Measurements from ENCODE around the gene KLF3. TPM values are rescaled to one million over a fixed set of nuclear protein-coding genes. Genes with fewer than 3 reads are reported as not detected.

KLF3 gene
- total RNA-seq, 1 experiment from 2014 or later: 14.4 TPM

GRCh38 chr4:38664706-38665401 is 855 bp downstream of the KLF3 start:
- no TSS peak for BruUV-seq (replicated peaks)

More at GRCh38 chr4:38664706-38665401, 855 bp downstream of the KLF3 start:
- ChIA-PET POLR2A (no interaction called here), CTCF (no interaction called here)
- Histone ChIP-seq H3K4me1 (ENCODE audit: control insufficient read depth, insufficient read depth, low read length) (peaks cover 32% of the 10 kb centered on the region), H3K4me3 (ENCODE audit: low read depth in 2 of 2, low read length in 2 of 2) (peak overlapping the region; percentile 66 to 81), H3K36me3 (ENCODE audit: control insufficient read depth, insufficient read depth, low read length) (peaks cover 2% of the 10 kb centered on the region; the same call in 1 of the 2 replicates), H3K27ac (ENCODE audit: low read length) (peak overlapping the region; percentile 61), H3K9me3 (ENCODE audit: control insufficient read depth, insufficient read depth, low read depth, low read length) (no peaks in the 10 kb centered on the region), H3K27me3 (ENCODE audit: control insufficient read depth, insufficient read depth, low read length) (no peaks in the 10 kb centered on the region)
- intact Hi-C loops (cut with micrococcal nuclease; ENCODE audit: unreplicated experiment): no loop called here
- ATAC-seq: peak; percentile 14
- in situ Hi-C loops (cut with HindIII; ENCODE audit: low pct_unique_long_range_greater_than_20kb, low sequenced_read_pairs): no loop called here
- no peak for DNase-seq (ENCODE audit: low read depth, low spot score)
- no peak for TF ChIP-seq REST (IDR thresholded peaks at IDR 0.05; ENCODE audit: insufficient read depth in 1 of 2, low read depth in 2 of 2, low read length in 1 of 2)
- TF ChIP-seq POLR2AphosphoS5 (IDR thresholded peaks at IDR 0.05; ENCODE audit: low read depth, low read length): no peak
- no peak for TF ChIP-seq CTCF (IDR thresholded peaks at IDR 0.05)
- no peak for TF ChIP-seq SIN3A (IDR thresholded peaks at IDR 0.05; ENCODE audit: borderline replicate concordance, insufficient read depth, low read depth, low read length)
- no peak for TF ChIP-seq TCF7L2 (IDR thresholded peaks at IDR 0.05; ENCODE audit: low read depth, low read length)
